Measurements from ENCODE around the gene USPL1.

USPL1 gene

DNA sequence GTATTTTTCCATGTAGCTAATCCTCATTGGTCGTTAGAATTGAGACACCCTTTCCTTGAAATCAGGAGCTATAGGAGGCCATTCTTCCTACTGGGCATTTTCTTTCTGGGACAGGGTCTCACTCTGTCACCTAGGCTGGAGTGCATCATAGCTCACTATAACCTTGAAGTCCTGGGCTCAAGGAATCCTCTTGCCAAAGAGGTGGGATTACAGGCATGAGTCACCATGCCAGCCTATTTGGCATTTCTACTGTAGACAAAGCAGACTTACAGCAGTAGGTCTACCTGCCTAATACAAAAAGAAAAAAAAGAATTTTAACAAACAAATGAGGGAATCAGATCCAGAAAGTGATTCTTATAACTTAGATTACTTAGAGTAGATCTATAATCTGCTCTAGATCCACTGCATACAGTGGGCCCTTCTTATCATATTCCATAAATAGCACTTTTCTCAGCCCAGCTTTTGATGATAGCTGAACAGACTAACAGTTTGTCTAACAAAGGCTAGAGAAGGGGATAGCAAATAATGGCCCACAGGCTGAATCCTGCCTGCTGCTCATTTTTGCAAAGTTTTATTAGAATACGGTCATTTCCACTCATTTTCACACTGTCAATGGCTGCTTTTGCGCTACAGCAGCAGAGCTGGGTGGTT is 36.7 kb upstream of the USPL1 start:
- ChIA-PET CTCF (interaction anchor here (0.7 to 3.7 kb wide), 11 partner anchors 9 to 449 kb away, joined by 3 to 20 read pairs (median 4); no protein-coding TSS in a partner anchor), POLR2A (no interaction called here)
- TF ChIP-seq, protein P1, sequence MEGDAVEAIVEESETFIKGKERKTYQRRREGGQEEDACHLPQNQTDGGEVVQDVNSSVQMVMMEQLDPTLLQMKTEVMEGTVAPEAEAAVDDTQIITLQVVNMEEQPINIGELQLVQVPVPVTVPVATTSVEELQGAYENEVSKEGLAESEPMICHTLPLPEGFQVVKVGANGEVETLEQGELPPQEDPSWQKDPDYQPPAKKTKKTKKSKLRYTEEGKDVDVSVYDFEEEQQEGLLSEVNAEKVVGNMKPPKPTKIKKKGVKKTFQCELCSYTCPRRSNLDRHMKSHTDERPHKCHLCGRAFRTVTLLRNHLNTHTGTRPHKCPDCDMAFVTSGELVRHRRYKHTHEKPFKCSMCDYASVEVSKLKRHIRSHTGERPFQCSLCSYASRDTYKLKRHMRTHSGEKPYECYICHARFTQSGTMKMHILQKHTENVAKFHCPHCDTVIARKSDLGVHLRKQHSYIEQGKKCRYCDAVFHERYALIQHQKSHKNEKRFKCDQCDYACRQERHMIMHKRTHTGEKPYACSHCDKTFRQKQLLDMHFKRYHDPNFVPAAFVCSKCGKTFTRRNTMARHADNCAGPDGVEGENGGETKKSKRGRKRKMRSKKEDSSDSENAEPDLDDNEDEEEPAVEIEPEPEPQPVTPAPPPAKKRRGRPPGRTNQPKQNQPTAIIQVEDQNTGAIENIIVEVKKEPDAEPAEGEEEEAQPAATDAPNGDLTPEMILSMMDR (IDR thresholded peaks at IDR 0.05; ENCODE audit: control extremely low read depth, extremely low read depth, low read depth, missing control alignments): no peak
- no peak for DNase-seq (ENCODE audit: extremely low spot score)

DNA sequence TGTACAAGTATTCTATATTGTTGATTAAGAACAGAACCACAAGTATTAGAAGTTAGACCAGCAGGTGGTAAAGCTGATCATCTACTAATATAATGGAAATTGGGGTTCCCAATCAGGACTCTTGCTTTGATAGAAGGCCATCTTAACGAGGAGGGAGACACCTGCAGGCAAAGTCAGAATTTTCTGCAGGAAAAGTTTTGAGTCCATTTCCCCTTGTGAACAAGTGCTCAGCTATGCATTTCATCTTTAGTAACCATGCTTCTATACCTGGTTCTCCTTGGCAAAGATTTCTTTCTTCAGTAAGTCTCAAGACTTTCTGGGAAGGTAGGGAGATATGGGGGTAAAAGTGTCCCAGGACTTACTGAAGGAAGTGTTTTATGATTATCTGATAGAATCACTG is 36.1 kb upstream of the USPL1 start:
- POLR2A ChIA-PET: no interaction called here
- DNase-seq (ENCODE audit: extremely low spot score): peak; percentile 35
- TF ChIP-seq, protein P1 (IDR thresholded peaks at IDR 0.05; ENCODE audit: control extremely low read depth, extremely low read depth, low read depth, missing control alignments): peak; percentile 39
- CTCF ChIA-PET: interaction anchor here (0.8 to 3.7 kb wide), 13 partner anchors 9 to 450 kb away, joined by 3 to 20 read pairs (median 3); no protein-coding TSS in a partner anchor

DNA sequence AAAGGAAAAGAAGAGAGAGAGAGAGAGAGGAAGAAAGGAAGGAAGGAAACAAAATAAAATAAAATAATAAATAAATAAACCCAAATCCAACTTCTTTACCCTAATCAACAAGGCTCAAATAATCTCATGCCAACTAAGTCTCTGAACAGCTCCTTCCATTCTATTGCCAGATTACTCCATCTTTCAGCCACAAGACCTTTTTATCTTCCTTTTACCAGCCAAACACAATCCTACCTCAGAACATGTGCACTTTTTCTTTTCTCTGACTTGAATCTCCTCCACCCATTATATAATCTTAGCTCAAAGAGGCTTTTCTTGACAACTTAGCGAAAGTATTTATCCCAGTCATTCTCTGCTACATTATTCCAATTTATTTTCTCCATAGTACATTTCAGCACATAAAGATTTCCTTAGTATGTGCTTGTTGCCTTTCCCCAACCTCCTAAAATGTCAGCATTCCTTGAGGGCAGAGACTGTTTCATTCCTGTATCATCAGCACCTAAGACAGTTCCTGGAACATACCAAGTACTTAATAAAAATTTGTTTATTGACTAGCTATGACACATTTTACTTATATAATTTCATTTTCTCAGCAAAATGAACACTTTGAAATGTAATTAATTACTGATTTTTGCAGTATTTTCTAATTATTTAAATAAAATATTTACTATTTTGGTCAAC is 33.5 kb upstream of the USPL1 start:
- CTCF ChIA-PET: interaction anchor here (0.7 to 1.7 kb wide), 4 partner anchors 26 to 470 kb away, joined by 3 to 5 read pairs (median 4); no protein-coding TSS in a partner anchor
- POLR2A ChIA-PET: no interaction called here
- TF ChIP-seq, protein P1 (IDR thresholded peaks at IDR 0.05; ENCODE audit: control extremely low read depth, extremely low read depth, low read depth, missing control alignments): no peak
- no peak for DNase-seq (ENCODE audit: extremely low spot score)

DNA sequence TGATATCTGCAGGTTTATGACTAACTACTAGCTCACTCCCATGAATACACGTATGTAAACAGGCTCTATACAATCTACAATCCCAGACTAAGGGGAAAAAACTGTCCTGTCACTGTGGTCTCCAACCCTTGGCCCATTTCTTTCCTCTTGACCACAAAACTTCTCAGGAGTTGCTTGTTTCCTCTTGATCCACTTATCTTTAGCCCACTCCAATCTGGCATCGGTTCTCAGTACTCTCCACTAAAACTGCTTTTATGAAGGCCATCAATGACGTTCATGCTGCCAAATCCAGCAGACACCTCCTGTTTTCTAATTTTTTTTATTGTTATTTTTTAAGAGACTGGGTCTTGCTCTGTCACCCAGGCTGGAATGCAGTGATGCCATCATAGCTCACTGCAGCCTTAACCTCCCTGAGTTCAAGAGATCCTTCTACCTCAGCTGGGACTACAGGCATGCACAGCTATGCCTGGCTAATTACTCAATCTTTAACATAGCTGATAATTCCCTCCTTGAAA is 31.9 kb upstream of the USPL1 start:
- ChIA-PET CTCF (interaction anchor here (1.3 to 1.7 kb wide), 3 partner anchors 9 to 453 kb away, joined by 5 read pairs; no protein-coding TSS in a partner anchor), POLR2A (no interaction called here)
- no peak for DNase-seq (ENCODE audit: extremely low spot score)
- TF ChIP-seq, protein P1 (IDR thresholded peaks at IDR 0.05; ENCODE audit: control extremely low read depth, extremely low read depth, low read depth, missing control alignments): no peak

DNA sequence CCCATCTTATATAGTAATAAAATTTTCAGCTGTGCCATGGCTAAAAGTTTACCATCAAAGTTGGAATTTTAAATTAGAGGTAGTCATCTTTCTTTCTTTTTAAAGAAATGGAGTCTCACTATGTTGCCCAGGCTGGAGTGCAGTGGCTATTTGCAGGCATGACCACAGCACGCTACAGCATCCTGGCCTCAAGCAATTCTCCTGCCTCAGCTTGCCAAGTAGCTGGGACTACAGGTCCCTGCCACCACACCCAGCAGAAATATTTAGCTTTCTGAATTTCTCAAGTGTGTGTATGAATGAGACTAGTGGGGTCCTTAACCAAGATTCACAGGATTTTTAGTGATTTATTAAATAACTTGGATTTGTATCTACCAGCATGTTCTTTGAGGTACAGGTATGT is 30.5 kb upstream of the USPL1 start:
- TF ChIP-seq, protein P1 (IDR thresholded peaks at IDR 0.05; ENCODE audit: control extremely low read depth, extremely low read depth, low read depth, missing control alignments): no peak
- DNase-seq (ENCODE audit: extremely low spot score): no peak
- ChIA-PET POLR2A (no interaction called here), CTCF (interaction anchor here (1.0 kb wide), 1 partner anchor 20 kb away, joined by 3 read pairs; no protein-coding TSS in a partner anchor)

DNA sequence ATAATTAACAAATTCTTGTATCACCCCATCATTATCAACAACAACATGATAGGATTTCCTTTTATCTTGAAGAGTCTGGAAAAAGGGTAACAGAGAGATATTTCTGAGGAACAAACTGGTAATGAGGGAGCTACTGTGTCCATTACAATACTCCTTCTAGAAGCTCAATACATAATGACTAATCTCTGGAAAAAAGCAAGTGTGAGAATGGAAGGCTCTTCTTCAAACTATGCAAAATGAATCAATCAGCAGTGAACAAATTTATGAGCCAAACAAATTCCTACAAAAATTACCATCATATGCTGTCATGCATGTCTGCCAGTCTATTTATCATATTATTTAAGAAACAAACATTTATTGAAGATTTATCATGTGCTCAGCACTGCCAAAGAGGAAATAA is 30.0 kb upstream of the USPL1 start:
- TF ChIP-seq, protein P1 (IDR thresholded peaks at IDR 0.05; ENCODE audit: control extremely low read depth, extremely low read depth, low read depth, missing control alignments): no peak
- DNase-seq (ENCODE audit: extremely low spot score): no peak
- CTCF ChIA-PET: interaction anchor here (1.0 kb wide), 1 partner anchor 21 kb away, joined by 3 read pairs; no protein-coding TSS in a partner anchor
- POLR2A ChIA-PET: no interaction called here

Data from GM10248 (cell line).